Neural cell (in vitro differentiated cells): ENCODE measurements around the gene PCNX2. TPM values are rescaled to one million over a fixed set of nuclear protein-coding genes. Genes with fewer than 3 reads are reported as not detected.

Experiments used
- H2AFZ ChIP-seq: fragments of 200-600, 300-800 bp; sonication (generic), shearing (Covaris generic); 2 replicates; pipeline ENCODE4 v1.6.0; 2014; ENCODE audit warnings: low read depth, mild to moderate bottlenecking, antibody characterized with exemption, low read length, moderate library complexity
- H3F3A ChIP-seq: fragments of 200-600 bp; shearing (Covaris generic); 2 replicates; pipeline ENCODE4 v1.6.1; 2016; ENCODE audit warnings: mild to moderate bottlenecking, moderate library complexity, mixed read lengths, antibody characterized with exemption, low read length; ENCODE audit not compliant: insufficient read depth, poor library complexity, severe bottlenecking
- H3K27ac ChIP-seq: fragments of 200-600, 300-800 bp; sonication (generic), shearing (Covaris generic); 2 replicates; pipeline ENCODE4 v1.5.1; 2014; ENCODE audit warnings: mild to moderate bottlenecking, low read length, moderate library complexity
- H3K27me3 ChIP-seq: fragments of 300-800, 200-600 bp; sonication (generic), shearing (Covaris generic); 2 replicates; pipeline ENCODE4 v1.6.0; 2014; ENCODE audit warnings: mild to moderate bottlenecking, low read depth, low read length, moderate library complexity; ENCODE audit not compliant: insufficient read depth
- H3K36me3 ChIP-seq: fragments of 300-800, 200-600 bp; sonication (generic), shearing (Covaris generic); 2 replicates; pipeline ENCODE4 v1.5.1; 2014; ENCODE audit warnings: mild to moderate bottlenecking, antibody characterized with exemption, low read length, moderate library complexity; ENCODE audit not compliant: insufficient read depth
- H3K4me2 ChIP-seq: fragments of 300-800, 200-600 bp; sonication (generic), shearing (Covaris generic); 2 replicates; pipeline ENCODE4 v1.6.0; 2014; ENCODE audit warnings: mild to moderate bottlenecking, low read length
- H3K4me3 ChIP-seq: fragments of 300-800, 200-600 bp; sonication (generic), shearing (Covaris generic); 2 replicates; pipeline ENCODE4 v1.5.1; 2014; ENCODE audit warnings: mild to moderate bottlenecking, low read length, moderate library complexity
- H3K79me2 ChIP-seq: fragments of 200-600 bp; shearing (Covaris generic); replicated peaks from 2 replicates; pipeline ENCODE4 v1.6.0; 2014; ENCODE audit warnings: mild to moderate bottlenecking, low read length, moderate library complexity; ENCODE audit not compliant: insufficient read depth
- H3K9ac ChIP-seq: fragments of 300-800, 200-600 bp; sonication (generic), shearing (Covaris generic); 2 replicates; pipeline ENCODE4 v1.6.1; 2016; ENCODE audit warnings: mild to moderate bottlenecking, low read length, mixed read lengths
- H3K9me2 ChIP-seq: fragments of 200-600 bp; shearing (Covaris generic); 2 replicates; pipeline ENCODE4 v1.6.1; 2016; ENCODE audit warnings: mild to moderate bottlenecking, low read length, mixed read lengths; ENCODE audit not compliant: insufficient read depth
- H3K9me3 ChIP-seq: fragments of 200-600, 300-800 bp; sonication (generic), shearing (Covaris generic); 2 replicates; pipeline ENCODE4 v1.6.1; 2016; ENCODE audit warnings: mild to moderate bottlenecking, mixed run types, low read length, moderate library complexity, mixed read lengths
- H4K20me1 ChIP-seq: fragments of 200-600 bp; shearing (Covaris generic); 2 replicates; pipeline ENCODE4 v1.6.1; 2016; ENCODE audit warnings: mild to moderate bottlenecking, mixed run types; ENCODE audit not compliant: insufficient read depth
- CTCF ChIP-seq: fragments of 450-650 bp; IDR thresholded peaks from 2 replicates; pipeline ENCODE4 v1.5.1; 2014; ENCODE audit warnings: antibody characterized with exemption, mild to moderate bottlenecking, moderate library complexity; ENCODE audit not compliant: poor library complexity, severe bottlenecking
- EP300 ChIP-seq: fragments of 450-650 bp; conservative IDR thresholded peaks from 2 replicates; pipeline ENCODE4 v1.6.1; 2014; ENCODE audit warnings: antibody characterized with exemption, mild to moderate bottlenecking, moderate library complexity; ENCODE audit not compliant: poor library complexity, severe bottlenecking
- EZH2 ChIP-seq: fragments of 200-600, 300-800 bp; shearing (Covaris generic), sonication (generic); IDR thresholded peaks from 2 replicates; pipeline ENCODE4 v1.6.1; 2014; ENCODE audit warnings: antibody characterized with exemption, low read length, borderline replicate concordance, mild to moderate bottlenecking; ENCODE audit not compliant: insufficient read depth, poor library complexity, severe bottlenecking
- MXI1 ChIP-seq: fragments of 450-650 bp; conservative IDR thresholded peaks from 2 replicates; pipeline ENCODE4 v1.6.1; 2014; ENCODE audit warnings: antibody characterized with exemption, mild to moderate bottlenecking; ENCODE audit not compliant: poor library complexity, severe bottlenecking
- POLR2AphosphoS5 ChIP-seq: IDR thresholded peaks from 2 replicates; pipeline ENCODE4 v1.6.1; 2012
- RAD21 ChIP-seq: fragments of 450-650 bp; conservative IDR thresholded peaks from 2 replicates; pipeline ENCODE4 v1.6.1; 2014; ENCODE audit warnings: antibody characterized with exemption, mild to moderate bottlenecking, moderate library complexity
- SMC3 ChIP-seq: fragments of 450-650 bp; conservative IDR thresholded peaks from 2 replicates; pipeline ENCODE4 v1.6.1; 2014; ENCODE audit warnings: antibody characterized with exemption, mild to moderate bottlenecking, moderate library complexity; ENCODE audit not compliant: poor library complexity
- TAF1 ChIP-seq: IDR thresholded peaks from 2 replicates; pipeline ENCODE4 v1.6.1; 2012; ENCODE audit warnings: low read depth
- polyA plus RNA-seq: library from polyadenylated mRNA; depleted of rRNA; stranded (reverse); fragments of >200 nt; gene quantifications from 2 replicates; pipeline ENCODE4 v1.2.3, GENCODE V29; 2014
- TF ChIP-seq, protein P1 (sequence below): IDR thresholded peaks from 2 replicates; pipeline ENCODE4 v1.6.1; 2012; ENCODE audit warnings: borderline replicate concordance

PCNX2 gene
- polyA plus RNA-seq, 1 donor from 2014 or later = 17.2 TPM

DNA sequence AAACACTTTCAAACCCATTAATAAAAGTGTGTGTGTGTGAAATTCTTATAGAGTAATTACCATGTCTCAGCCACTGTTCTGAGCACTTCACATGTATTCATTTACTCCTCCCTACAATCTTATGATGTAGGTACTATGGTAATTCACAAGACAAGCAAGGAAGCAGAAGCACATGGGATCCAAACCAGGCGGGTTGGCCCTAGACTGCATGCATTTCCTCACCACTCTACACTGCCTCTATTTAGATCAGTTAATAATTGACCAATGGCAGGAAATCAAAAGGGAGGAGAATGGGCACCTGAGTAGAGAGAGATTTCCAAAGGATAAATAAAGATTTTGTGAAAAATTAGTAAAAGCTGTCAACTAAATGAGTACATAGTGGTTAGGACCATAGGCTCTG lies 47.7 kb upstream of the PCNX2 start:
- H3K36me3 ChIP-seq = no peaks in the 10 kb centered on the region
- no peaks in the 10 kb centered on the region for H3K27me3 ChIP-seq
- H2AFZ ChIP-seq = no peak overlapping the region
- no peaks in the 10 kb centered on the region for H3K9me3 ChIP-seq
- TF ChIP-seq EP300 (no peak), POLR2AphosphoS5 (no peak), MXI1 (no peak)
- H3K27ac ChIP-seq = no peak overlapping the region
- no peaks in the 10 kb centered on the region for H3K9me2 ChIP-seq
- H3K4me2 ChIP-seq = no peak overlapping the region
- H3K9ac ChIP-seq = no peak overlapping the region
- no peaks in the 10 kb centered on the region for H3K79me2 ChIP-seq
- H3F3A ChIP-seq = no peaks in the 10 kb centered on the region
- no peaks in the 10 kb centered on the region for H4K20me1 ChIP-seq
- no peak overlapping the region for H3K4me3 ChIP-seq

DNA sequence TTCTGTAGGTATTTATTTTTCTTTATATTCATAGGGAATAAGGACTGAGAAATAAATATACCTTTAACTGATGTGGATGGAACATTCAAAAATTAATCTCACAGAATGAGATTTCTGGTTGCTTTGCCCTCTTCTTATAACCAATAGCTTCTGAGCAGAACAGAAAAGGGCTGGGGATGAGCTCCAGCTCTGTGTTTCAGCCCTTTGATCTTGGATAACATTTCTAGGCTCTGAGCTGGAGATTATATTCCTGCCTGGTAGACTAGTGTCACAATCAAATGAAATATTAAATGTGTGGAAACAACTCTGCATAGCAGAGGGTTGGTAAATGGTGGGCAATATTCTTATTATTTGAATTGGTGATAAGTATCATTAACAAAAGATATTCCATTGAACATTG lies 46.6 kb upstream of the PCNX2 start:
- Histone ChIP-seq H2AFZ (no peak overlapping the region), H3F3A (no peaks in the 10 kb centered on the region), H3K79me2 (no peaks in the 10 kb centered on the region), H3K36me3 (no peaks in the 10 kb centered on the region), H3K4me3 (no peak overlapping the region), H3K4me2 (no peak overlapping the region), H3K9me3 (no peaks in the 10 kb centered on the region), H3K9me2 (no peaks in the 10 kb centered on the region), H3K27ac (no peak overlapping the region), H4K20me1 (no peaks in the 10 kb centered on the region), H3K9ac (no peak overlapping the region), H3K27me3 (no peaks in the 10 kb centered on the region)
- TF ChIP-seq SMC3 (no peak), MXI1 (no peak), EZH2 (no peak), TAF1 (no peak), CTCF (no peak), EP300 (no peak), POLR2AphosphoS5 (no peak), RAD21 (no peak)
- TF ChIP-seq, protein P1, sequence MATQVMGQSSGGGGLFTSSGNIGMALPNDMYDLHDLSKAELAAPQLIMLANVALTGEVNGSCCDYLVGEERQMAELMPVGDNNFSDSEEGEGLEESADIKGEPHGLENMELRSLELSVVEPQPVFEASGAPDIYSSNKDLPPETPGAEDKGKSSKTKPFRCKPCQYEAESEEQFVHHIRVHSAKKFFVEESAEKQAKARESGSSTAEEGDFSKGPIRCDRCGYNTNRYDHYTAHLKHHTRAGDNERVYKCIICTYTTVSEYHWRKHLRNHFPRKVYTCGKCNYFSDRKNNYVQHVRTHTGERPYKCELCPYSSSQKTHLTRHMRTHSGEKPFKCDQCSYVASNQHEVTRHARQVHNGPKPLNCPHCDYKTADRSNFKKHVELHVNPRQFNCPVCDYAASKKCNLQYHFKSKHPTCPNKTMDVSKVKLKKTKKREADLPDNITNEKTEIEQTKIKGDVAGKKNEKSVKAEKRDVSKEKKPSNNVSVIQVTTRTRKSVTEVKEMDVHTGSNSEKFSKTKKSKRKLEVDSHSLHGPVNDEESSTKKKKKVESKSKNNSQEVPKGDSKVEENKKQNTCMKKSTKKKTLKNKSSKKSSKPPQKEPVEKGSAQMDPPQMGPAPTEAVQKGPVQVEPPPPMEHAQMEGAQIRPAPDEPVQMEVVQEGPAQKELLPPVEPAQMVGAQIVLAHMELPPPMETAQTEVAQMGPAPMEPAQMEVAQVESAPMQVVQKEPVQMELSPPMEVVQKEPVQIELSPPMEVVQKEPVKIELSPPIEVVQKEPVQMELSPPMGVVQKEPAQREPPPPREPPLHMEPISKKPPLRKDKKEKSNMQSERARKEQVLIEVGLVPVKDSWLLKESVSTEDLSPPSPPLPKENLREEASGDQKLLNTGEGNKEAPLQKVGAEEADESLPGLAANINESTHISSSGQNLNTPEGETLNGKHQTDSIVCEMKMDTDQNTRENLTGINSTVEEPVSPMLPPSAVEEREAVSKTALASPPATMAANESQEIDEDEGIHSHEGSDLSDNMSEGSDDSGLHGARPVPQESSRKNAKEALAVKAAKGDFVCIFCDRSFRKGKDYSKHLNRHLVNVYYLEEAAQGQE = no peak
